PC-9 (cell line): Measurements from ENCODE around the gene FIGNL2. TPM values are rescaled to one million over a fixed set of nuclear protein-coding genes. Genes with fewer than 3 reads are reported as not detected.

ENCODE experiments used
- BruUV-seq: library from RNA; stranded (reverse); fragments of 400-500 nt; replicated peaks from 2 replicates; lab custom pipeline; 2021; lab: Mats Ljungman, UMichigan
- CTCF ChIA-PET: fragments of 300-600 bp; sonication (Branson Sonifier 250); formaldehyde crosslinking; loops from one replicate; lab custom pipeline; 2022; ENCODE audit warnings: antibody characterized with exemption; lab: Charles Lee
- POLR2A ChIA-PET: fragments of 300-600 bp; sonication (Branson Sonifier 250); formaldehyde crosslinking; loops from one replicate; lab custom pipeline; 2022; ENCODE audit warnings: antibody characterized with exemption; ENCODE audit not compliant: unreplicated experiment; lab: Charles Lee
- DNase-seq, 2 experiments: peaks; one replicate each; pipeline versions ENCODE4 v3.0.0 to v3.0.0-alpha.2; 2015 to 2022; ENCODE audit warnings: mixed read lengths in 1 of 2
- H2AFZ ChIP-seq: fragments of 200-600 bp; sonication (generic); 2 replicates; pipeline ENCODE4 v1.8.1; 2017; ENCODE audit warnings: antibody characterized with exemption
- H3F3A ChIP-seq: fragments of 200-600 bp; sonication (generic); 2 replicates; pipeline ENCODE4 v1.8.1; 2017; ENCODE audit warnings: antibody characterized with exemption, mild to moderate bottlenecking, low read depth; ENCODE audit not compliant: insufficient read depth
- H3K27ac ChIP-seq: fragments of 200-600 bp; sonication (generic); 2 replicates; pipeline ENCODE4 v1.6.1; 2016; ENCODE audit warnings: mixed run types
- H3K27me3 ChIP-seq: fragments of 200-600 bp; sonication (generic); 2 replicates; pipeline ENCODE4 v1.6.1; 2016; ENCODE audit warnings: low read depth, mixed run types; ENCODE audit not compliant: insufficient read depth
- H3K36me3 ChIP-seq: fragments of 200-600 bp; sonication (generic); 2 replicates; pipeline ENCODE4 v1.6.1; 2016; ENCODE audit warnings: low read depth, mixed run types
- H3K4me1 ChIP-seq: fragments of 200-600 bp; sonication (generic); replicated peaks from 2 replicates; pipeline ENCODE4 v1.6.1; 2016; ENCODE audit warnings: mixed run types; ENCODE audit not compliant: insufficient read depth
- H3K4me2 ChIP-seq: fragments of 200-600 bp; sonication (generic); 2 replicates; pipeline ENCODE4 v1.6.1; 2017; ENCODE audit warnings: mixed run types
- H3K4me3 ChIP-seq: fragments of 200-600 bp; sonication (generic); 2 replicates; pipeline ENCODE4 v1.6.1; 2016; ENCODE audit warnings: mixed run types
- H3K79me2 ChIP-seq: fragments of 200-600 bp; sonication (generic); 2 replicates; pipeline ENCODE4 v1.6.1; 2017; ENCODE audit warnings: low read depth, mixed run types
- H3K9me2 ChIP-seq: fragments of 200-600 bp; sonication (generic); 2 replicates; pipeline ENCODE4 v1.8.1; 2017; ENCODE audit warnings: mild to moderate bottlenecking; ENCODE audit not compliant: insufficient read depth
- H3K9me3 ChIP-seq: fragments of 200-600 bp; sonication (generic); 2 replicates; pipeline ENCODE4 v1.8.1; 2016; ENCODE audit warnings: low read depth; ENCODE audit not compliant: insufficient read depth
- H4K20me1 ChIP-seq: fragments of 200-600 bp; sonication (generic); 2 replicates; pipeline ENCODE4 v1.8.1; 2017; ENCODE audit not compliant: insufficient read depth
- EZH2 ChIP-seq: fragments of 200-600 bp; sonication (generic); IDR thresholded peaks from 2 replicates; pipeline ENCODE4 v1.8.0; 2017; ENCODE audit warnings: antibody characterized with exemption, low read depth
- intact Hi-C: fragments of 100-400 bp; cut with micrococcal nuclease; formaldehyde crosslinking; loops from one replicate; pipeline ENCODE4 v1.10.0; 2022; ENCODE audit not compliant: unreplicated experiment
- total RNA-seq: library from RNA; stranded (reverse); gene quantifications from 2 replicates; pipeline ENCODE4 v1.2.3, GENCODE V29; 2021
- TF ChIP-seq, protein P1 (sequence below): fragments of 200-600 bp; sonication (generic); conservative IDR thresholded peaks from 2 replicates; pipeline ENCODE4 v1.6.1; 2017; ENCODE audit warnings: mixed run types, antibody characterized with exemption, mild to moderate bottlenecking, moderate library complexity

FIGNL2 gene
- total RNA-seq, 1 experiment from 2014 or later = not detected

DNA sequence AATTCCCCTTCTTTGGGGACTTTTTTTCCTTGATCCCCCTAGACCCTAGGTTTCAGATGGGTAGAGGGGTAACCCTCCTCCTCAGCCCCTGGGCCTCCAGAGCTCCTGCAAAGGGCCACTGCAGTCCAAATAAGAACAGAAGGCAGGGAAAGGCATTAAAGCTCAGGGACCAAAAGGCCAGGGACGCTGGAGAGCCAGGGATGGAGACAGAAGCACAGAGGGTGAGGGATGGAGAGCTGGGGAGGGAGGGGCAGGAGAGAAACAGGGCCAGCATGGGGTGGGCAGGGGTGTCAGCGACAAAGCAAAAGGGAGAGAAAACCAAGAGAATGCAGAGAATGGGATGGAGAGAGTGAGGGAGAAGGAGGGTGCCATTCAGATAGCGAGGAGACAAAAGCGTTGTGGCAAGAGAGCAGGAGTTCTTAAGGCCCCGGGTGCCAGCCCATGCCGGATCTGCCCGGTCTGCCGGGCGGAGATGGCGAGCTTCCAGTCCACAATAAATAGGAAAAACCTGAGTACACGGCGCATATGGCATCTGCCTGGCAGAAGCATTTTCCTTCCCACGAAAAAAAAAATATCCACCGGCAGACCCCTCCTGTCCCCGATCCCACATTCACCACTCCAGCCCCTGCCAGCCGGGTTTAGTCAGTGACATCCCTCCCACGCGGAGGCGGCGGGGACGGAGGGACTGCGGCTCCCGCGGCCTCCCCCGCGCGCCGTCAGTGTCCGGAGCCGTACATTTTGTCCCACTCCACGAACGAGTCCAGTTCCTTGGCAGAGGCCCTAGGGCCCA, 28.6 kb downstream of the FIGNL2 start:
- H4K20me1 ChIP-seq = no peaks in the 10 kb centered on the region
- TF ChIP-seq, protein P1, sequence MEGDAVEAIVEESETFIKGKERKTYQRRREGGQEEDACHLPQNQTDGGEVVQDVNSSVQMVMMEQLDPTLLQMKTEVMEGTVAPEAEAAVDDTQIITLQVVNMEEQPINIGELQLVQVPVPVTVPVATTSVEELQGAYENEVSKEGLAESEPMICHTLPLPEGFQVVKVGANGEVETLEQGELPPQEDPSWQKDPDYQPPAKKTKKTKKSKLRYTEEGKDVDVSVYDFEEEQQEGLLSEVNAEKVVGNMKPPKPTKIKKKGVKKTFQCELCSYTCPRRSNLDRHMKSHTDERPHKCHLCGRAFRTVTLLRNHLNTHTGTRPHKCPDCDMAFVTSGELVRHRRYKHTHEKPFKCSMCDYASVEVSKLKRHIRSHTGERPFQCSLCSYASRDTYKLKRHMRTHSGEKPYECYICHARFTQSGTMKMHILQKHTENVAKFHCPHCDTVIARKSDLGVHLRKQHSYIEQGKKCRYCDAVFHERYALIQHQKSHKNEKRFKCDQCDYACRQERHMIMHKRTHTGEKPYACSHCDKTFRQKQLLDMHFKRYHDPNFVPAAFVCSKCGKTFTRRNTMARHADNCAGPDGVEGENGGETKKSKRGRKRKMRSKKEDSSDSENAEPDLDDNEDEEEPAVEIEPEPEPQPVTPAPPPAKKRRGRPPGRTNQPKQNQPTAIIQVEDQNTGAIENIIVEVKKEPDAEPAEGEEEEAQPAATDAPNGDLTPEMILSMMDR = no peak
- no peak overlapping the region for H3K4me3 ChIP-seq
- H3K36me3 ChIP-seq = no peaks in the 10 kb centered on the region
- H3K27me3 ChIP-seq = peaks cover 28% of the 10 kb centered on the region
- ChIA-PET CTCF (interaction anchor here (0.6 kb wide), 1 partner anchor 52 kb away, joined by 5 read pairs; no protein-coding TSS in a partner anchor), POLR2A (no interaction called here)
- no peak overlapping the region for H2AFZ ChIP-seq
- no peaks in the 10 kb centered on the region for H3K9me2 ChIP-seq
- H3K27ac ChIP-seq = no peak overlapping the region
- no peak for DNase-seq
- H3F3A ChIP-seq = no peaks in the 10 kb centered on the region
- H3K4me2 ChIP-seq = no peak overlapping the region
- H3K79me2 ChIP-seq = no peaks in the 10 kb centered on the region
- no peaks in the 10 kb centered on the region for H3K4me1 ChIP-seq
- intact Hi-C loops = loop anchor here (5.0 kb wide), 3 partner anchors 398 to 993 kb away; partner anchors contain the start of gene SLC4A8
- H3K9me3 ChIP-seq = no peaks in the 10 kb centered on the region
- no TSS peak for BruUV-seq

DNA sequence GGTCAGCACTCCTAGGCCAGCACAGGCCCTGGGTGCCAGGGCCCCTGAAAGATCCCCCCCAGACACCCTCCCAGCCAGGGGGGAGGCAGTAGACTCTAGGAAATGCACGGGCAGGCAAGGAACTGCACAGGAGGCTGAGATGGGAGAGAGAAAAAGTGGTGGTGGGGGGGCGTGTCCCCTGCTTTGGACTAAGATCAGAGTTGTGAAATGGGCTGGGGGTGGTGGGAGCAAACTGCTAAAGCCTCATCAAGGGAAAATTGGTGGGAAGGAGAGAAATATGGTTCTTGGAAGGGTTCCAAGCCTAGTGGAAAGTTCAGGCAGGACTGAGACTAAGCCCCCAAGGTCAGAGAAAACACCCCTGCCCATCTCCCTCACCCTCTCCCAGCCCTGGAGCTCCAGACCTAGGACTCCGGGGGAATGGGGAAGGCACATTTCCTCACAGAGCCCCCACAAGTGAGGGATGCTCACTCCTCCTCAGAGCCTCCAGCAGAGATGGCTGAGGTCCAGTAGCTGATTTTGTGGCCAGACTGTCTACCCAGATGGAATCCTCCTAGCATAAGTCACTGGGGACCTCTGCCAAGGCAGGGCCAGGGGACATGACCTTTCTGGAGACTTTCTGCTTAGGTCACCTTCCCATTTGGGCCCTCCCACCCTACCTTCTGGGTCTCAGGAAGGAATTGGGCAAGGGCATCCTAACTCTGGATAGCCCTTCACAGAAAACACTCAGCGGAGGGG, 29.8 kb downstream of the FIGNL2 start:
- ChIA-PET CTCF (no interaction called here), POLR2A (no interaction called here)
- intact Hi-C loops = no loop called here
- Histone ChIP-seq H3K27me3 (peaks cover 27% of the 10 kb centered on the region), H3K36me3 (no peaks in the 10 kb centered on the region), H3K27ac (no peak overlapping the region), H3K9me2 (no peaks in the 10 kb centered on the region), H3K79me2 (no peaks in the 10 kb centered on the region), H3K9me3 (no peaks in the 10 kb centered on the region), H2AFZ (no peak overlapping the region), H3K4me3 (no peak overlapping the region), H4K20me1 (no peaks in the 10 kb centered on the region), H3K4me1 (no peaks in the 10 kb centered on the region), H3F3A (no peaks in the 10 kb centered on the region), H3K4me2 (no peak overlapping the region)
- no TSS peak for BruUV-seq
- TF ChIP-seq EZH2 = no peak
- no peak for DNase-seq

DNA sequence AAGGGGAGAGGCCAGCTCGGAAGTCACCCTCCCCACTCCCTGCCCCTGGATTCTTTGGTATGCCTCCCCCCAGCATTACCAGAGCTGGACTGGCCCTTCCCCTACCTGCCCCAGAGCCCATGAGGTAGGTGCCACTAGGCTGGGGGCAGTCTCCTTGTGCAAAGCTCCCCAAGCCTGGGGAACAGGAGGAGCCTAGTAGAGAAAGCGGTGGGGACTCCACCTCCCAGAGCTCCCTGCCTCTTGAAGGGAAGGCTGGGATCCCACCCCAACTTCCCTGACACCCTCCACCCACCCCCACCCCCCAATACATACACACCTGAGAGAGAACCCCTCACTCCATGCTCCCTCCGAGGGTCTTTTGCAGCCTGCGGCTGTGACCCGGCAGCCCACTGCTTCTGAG, 30.4 kb downstream of the FIGNL2 start:
- no peak overlapping the region for H3K4me2 ChIP-seq
- no peaks in the 10 kb centered on the region for H3K79me2 ChIP-seq
- no TSS peak for BruUV-seq
- no peak overlapping the region for H2AFZ ChIP-seq
- H3K9me3 ChIP-seq = no peaks in the 10 kb centered on the region
- H3K36me3 ChIP-seq = no peaks in the 10 kb centered on the region
- intact Hi-C loops = no loop called here
- no peaks in the 10 kb centered on the region for H3K4me1 ChIP-seq
- peaks cover 24% of the 10 kb centered on the region for H3K27me3 ChIP-seq
- ChIA-PET POLR2A (no interaction called here), CTCF (no interaction called here)
- no peaks in the 10 kb centered on the region for H3F3A ChIP-seq
- DNase-seq = no peak
- no peaks in the 10 kb centered on the region for H4K20me1 ChIP-seq
- H3K27ac ChIP-seq = no peak overlapping the region
- no peaks in the 10 kb centered on the region for H3K9me2 ChIP-seq
- H3K4me3 ChIP-seq = no peak overlapping the region
- no peak for TF ChIP-seq EZH2
- TF ChIP-seq, protein P1 = no peak
